GM21528 (cell line): ENCODE results near the gene RAD51B.

ENCODE experiments used
- ATAC-seq: cut with Tn5 transposase; IDR thresholded peaks from one replicate; pipeline ENCODE4 v1.9.1; 2021; ENCODE audit warnings: mild to moderate bottlenecking, moderate library complexity; ENCODE audit not compliant: unreplicated experiment, low FRiP score

The RAD51B gene

DNA sequence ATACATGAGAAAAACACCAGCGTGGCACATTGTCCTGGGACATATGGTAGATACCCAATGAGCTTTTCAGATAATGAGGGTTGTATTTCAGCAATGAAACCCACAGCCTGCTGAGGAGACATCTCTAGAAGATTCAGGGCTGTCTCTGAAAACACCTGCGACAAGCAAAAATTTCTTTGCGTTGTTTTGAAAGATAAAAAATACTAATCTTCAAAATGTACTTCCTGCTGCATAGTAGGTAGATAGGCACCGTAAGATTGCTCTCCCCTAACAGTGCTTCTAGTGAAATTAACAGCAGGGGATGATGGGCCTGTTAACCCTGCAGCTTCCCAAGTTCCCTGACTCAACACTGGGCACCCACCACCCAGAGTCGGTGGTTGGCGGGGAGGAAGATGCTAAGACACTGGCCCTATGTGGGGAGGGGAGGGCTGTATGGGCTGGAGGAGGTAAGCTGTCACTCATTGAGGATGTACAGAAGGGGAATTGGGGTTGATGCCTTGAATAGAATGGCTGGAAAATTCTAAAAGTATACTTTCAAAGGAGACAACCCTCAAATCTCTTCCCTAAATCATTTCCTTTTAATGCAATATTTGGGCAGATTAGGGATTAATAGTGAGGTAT lies 953.3 kb downstream of the RAD51B start:
- ATAC-seq, result no peak

DNA sequence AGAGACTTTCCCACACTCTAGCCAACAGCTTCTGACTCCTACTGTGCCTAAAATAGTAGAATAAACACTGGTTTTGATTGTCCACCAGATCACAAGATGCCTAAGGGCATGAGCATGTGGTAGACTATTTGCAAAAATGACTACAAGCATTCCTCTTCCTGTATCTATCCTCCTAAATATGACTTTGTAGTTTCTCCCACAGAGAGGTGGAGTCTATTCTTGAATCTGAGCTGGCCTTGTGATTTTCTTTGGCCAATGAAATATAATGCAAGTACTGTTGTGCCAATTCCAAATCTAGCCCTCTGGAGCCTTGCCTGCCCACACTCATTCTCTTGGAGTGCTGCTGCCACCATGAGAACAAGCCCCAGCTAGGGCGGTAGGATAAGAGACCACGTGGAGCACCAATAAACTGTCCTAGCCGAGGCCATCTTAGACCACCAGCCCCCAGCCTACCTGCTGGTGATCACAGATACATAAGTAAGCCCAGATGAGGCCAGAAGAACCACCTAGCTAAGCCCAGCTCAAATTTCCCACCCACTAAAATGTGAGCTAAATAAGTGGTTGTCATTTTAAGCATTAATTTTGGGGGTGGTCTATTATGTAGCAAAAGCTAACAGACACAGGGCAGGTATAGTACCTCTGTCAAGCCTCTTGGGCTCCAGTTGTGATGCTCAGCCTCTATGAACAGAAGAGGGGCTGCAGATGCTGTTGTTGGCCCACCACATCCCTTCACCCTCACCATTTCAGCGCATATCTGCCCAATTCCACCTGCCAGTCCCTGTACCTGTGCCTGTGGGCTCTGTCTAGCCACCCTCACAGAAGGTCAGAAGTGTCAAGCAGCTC lies 955.4 kb downstream of the RAD51B start:
- no peak for ATAC-seq

DNA sequence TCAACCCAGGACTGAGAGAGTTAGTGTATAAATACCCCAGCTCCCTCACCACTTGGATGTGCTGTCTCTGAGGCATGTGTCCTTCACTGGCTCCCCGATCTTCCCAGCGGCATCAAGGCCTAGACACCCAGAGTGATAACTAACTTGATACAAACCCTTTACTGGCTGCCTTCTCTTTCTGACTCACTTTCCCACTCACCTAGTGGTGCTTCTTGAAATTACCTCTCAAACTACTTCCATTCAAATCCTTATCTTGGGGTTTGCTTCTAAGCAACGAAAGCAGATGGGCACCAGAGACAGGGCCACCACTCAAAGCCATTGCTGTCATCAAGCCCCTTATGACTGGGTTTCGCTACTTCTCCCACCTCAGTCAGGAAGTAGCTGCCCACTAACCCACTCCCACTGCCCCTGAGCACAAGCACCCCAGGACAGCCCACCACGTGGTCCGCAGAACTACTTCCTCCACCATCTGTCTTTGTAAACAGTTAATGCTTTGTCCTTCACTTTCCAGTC lies 956.1 kb downstream of the RAD51B start:
- no peak for ATAC-seq

DNA sequence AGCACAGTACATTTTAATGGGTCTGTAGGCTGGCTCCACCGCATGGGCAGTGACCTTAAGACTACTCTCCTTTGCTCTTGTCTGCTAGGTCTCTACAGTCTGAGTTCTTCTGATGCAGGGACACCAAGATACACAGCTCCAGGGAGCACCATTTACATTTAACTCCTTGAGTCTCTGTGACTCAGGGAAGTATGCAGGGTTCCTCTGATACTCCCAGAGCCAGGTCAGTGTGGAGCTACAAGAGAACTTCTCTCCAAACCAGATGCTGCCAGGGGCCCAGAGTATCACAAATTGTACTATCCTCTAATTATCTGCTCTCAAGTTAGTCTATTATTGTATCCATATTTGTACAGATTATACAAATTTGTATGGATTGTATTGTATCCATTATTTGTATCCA lies 958.1 kb downstream of the RAD51B start:
- ATAC-seq, result no peak
